CD14-positive monocyte (primary cell): ENCODE data around the gene CNNM2. TPM values are rescaled to one million over a fixed set of nuclear protein-coding genes. Genes with fewer than 3 reads are reported as not detected.
"Not testable (repeated sequence)": the region's sequence is repeated elsewhere in the genome, so short reads cannot be mapped to it uniquely, and the experiment has no call there.

Experiments
- DNase-seq, 3 donors: peaks; one replicate each; pipeline ENCODE4 v3.0.0-alpha.2; 2011 to 2022
- H2AFZ ChIP-seq: 2 replicates; pipeline ENCODE4 v1.6.0; 2012; ENCODE audit warnings: mild to moderate bottlenecking, low read depth, low read length, inconsistent platforms; ENCODE audit not compliant: insufficient read depth, poor library complexity, severe bottlenecking
- H3K27ac ChIP-seq, 2 donors: 1 replicate in 1 of 2; 2 replicates in 1 of 2; pipeline ENCODE4 v1.5.1; 2012 to 2013; ENCODE audit warnings: low read length in 2 of 2, control low read depth in 1 of 2, inconsistent platforms in 1 of 2, low read depth in 1 of 2, mild to moderate bottlenecking in 1 of 2
- H3K27me3 ChIP-seq, 2 donors: one replicate each; pipeline versions ENCODE4 v1.6.0 to v1.6.1; 2011 to 2013; ENCODE audit warnings: low read length in 2 of 2; ENCODE audit not compliant: control insufficient read depth in 2 of 2, insufficient read depth in 2 of 2
- H3K36me3 ChIP-seq, 2 donors: replicated peaks in 1 of 2; 1 replicate in 1 of 2; 2 replicates in 1 of 2; pipeline versions ENCODE4 v1.5.1 to v1.6.1; 2012 to 2013; ENCODE audit warnings: low read length in 2 of 2, control low read depth in 1 of 2, inconsistent platforms in 1 of 2, mild to moderate bottlenecking in 1 of 2; ENCODE audit not compliant: insufficient read depth in 2 of 2, control insufficient read depth in 1 of 2
- H3K4me1 ChIP-seq, 2 donors: 1 replicate in 1 of 2; 2 replicates in 1 of 2; pipeline versions ENCODE4 v1.5.1 to v1.6.1; 2012 to 2013; ENCODE audit warnings: low read length in 2 of 2, control low read depth in 1 of 2, inconsistent platforms in 1 of 2, mild to moderate bottlenecking in 1 of 2, moderate library complexity in 1 of 2; ENCODE audit not compliant: insufficient read depth in 2 of 2, control insufficient read depth in 1 of 2
- H3K4me2 ChIP-seq: replicated peaks from 2 replicates; pipeline ENCODE3; 2012; ENCODE audit warnings: low read length, moderate library complexity, mild to moderate bottlenecking; ENCODE audit not compliant: poor library complexity, severe bottlenecking; ENCODE audit errors: extremely low read depth
- H3K4me3 ChIP-seq, 3 experiments: fragments of 200-600 bp in 1 of 3; sonication (generic) in 1 of 3; replicated peaks in 1 of 3; 1 replicate in 2 of 3; 2 replicates in 1 of 3; pipeline ENCODE4 v1.5.1; 2011 to 2013; ENCODE audit warnings: low read length in 3 of 3, mild to moderate bottlenecking in 3 of 3, control low read depth in 2 of 3, low read depth in 2 of 3, inconsistent platforms in 1 of 3, moderate library complexity in 1 of 3
- H3K79me2 ChIP-seq: 2 replicates; pipeline ENCODE4 v1.6.0; 2012; ENCODE audit warnings: mild to moderate bottlenecking, control low read depth, inconsistent platforms, low read length, moderate library complexity; ENCODE audit not compliant: insufficient read depth
- H3K9ac ChIP-seq: 2 replicates; pipeline ENCODE4 v1.6.0; 2017; ENCODE audit warnings: low read length, mild to moderate bottlenecking; ENCODE audit not compliant: insufficient read depth, poor library complexity, severe bottlenecking
- H3K9me3 ChIP-seq, 2 donors: replicated peaks in 1 of 2; 1 replicate in 1 of 2; 2 replicates in 1 of 2; pipeline versions ENCODE4 v1.5.1 to v1.6.1; 2012 to 2013; ENCODE audit warnings: low read length in 2 of 2, control low read depth in 1 of 2; ENCODE audit not compliant: control insufficient read depth in 1 of 2, insufficient read depth in 1 of 2
- H4K20me1 ChIP-seq: 2 replicates; pipeline ENCODE4 v1.6.0; 2012; ENCODE audit warnings: mild to moderate bottlenecking, low read length, control low read depth, moderate library complexity; ENCODE audit not compliant: insufficient read depth
- H3K27ac Mint-ChIP-seq, 7 donors: one replicate each; pipeline ENCODE4 v1.8.0; 2020; ENCODE audit warnings: mild to moderate bottlenecking in 7 of 7, mixed read lengths in 7 of 7, moderate library complexity in 6 of 7, inconsistent platforms in 2 of 7
- H3K27me3 Mint-ChIP-seq, 3 donors: one replicate each; pipeline ENCODE4 v1.8.0; 2021 to 2022; ENCODE audit warnings: low read depth in 3 of 3, mild to moderate bottlenecking in 3 of 3, mixed read lengths in 3 of 3, moderate library complexity in 3 of 3, inconsistent platforms in 1 of 3
- H3K36me3 Mint-ChIP-seq, 2 donors: one replicate each; pipeline ENCODE4 v1.8.0; 2020; ENCODE audit warnings: mixed read lengths in 2 of 2, inconsistent platforms in 1 of 2, mild to moderate bottlenecking in 1 of 2
- H3K4me1 Mint-ChIP-seq: one replicate; pipeline ENCODE4 v1.8.0; 2020; ENCODE audit warnings: mild to moderate bottlenecking, mixed read lengths
- H3K4me3 Mint-ChIP-seq, 2 donors: one replicate each; pipeline ENCODE4 v1.8.0; 2020; ENCODE audit warnings: mild to moderate bottlenecking in 2 of 2, mixed read lengths in 2 of 2, moderate library complexity in 1 of 2
- H3K9me3 Mint-ChIP-seq, 7 donors: one replicate each; pipeline ENCODE4 v1.8.0; 2020 to 2022; ENCODE audit warnings: mixed read lengths in 7 of 7, mild to moderate bottlenecking in 6 of 7, moderate library complexity in 6 of 7, inconsistent platforms in 2 of 7
- CTCF ChIP-seq: fragments of 200-600 bp; IDR thresholded peaks from one replicate; pipeline ENCODE4 v1.8.0; 2022; ENCODE audit warnings: antibody characterized with exemption, mild to moderate bottlenecking
- WGBS: methylation state at CpG from one replicate; pipeline ENCODE4 v1.1.5; 2013; ENCODE audit warnings: missing lambda C conversion rate; ENCODE audit not compliant: insufficient coverage; 5-methylcytosine and 5-hydroxymethylcytosine counted together
- intact Hi-C, 2 donors: fragments of 100-400 bp; cut with micrococcal nuclease; formaldehyde crosslinking; loops; one replicate each; pipeline versions ENCODE4 v1.15.0 to v1.15.1; 2023
- polyA plus RNA-seq, 3 donors: library from polyadenylated mRNA; depleted of rRNA in 1 of 3; unstranded in 2 of 3; stranded (reverse) in 1 of 3; fragments of 300-500 nt in 2 of 3; fragments of >200 nt in 1 of 3; fragmentation: Illumina TruSeq in 2 of 3; gene quantifications; 1 replicate in 2 of 3; 2 replicates in 1 of 3; pipeline ENCODE4 v1.2.3, GENCODE V29; 2012 to 2021

CNNM2 gene
- polyA plus RNA-seq, 3 donors, result 1.6 to 3.8 (median 2.2) TPM

GRCh38 chr10:102997998-102998397 lies 79.9 kb downstream of the CNNM2 start:
- H3K9me3 Mint-ChIP-seq, result peaks cover 0 to 3% (median 2%) of the 10 kb centered on the region in 7 donors
- intact Hi-C loops, result no loop called here
- Histone ChIP-seq H3K9me3 (no peaks in the 10 kb centered on the region), H3K4me1 (no peaks in the 10 kb centered on the region), H3K79me2 (no peaks in the 10 kb centered on the region), H3K4me2 (no peak overlapping the region), H3K4me3 (no peak overlapping the region), H3K27me3 (no peaks in the 10 kb centered on the region), H3K36me3 (no peaks in the 10 kb centered on the region), H2AFZ (no peak overlapping the region), H4K20me1 (no peaks in the 10 kb centered on the region), H3K9ac (no peak overlapping the region), H3K27ac (no peak overlapping the region)
- H3K4me1 Mint-ChIP-seq, result no peaks in the 10 kb centered on the region
- H3K36me3 Mint-ChIP-seq, result no peaks in the 10 kb centered on the region
- no peak overlapping the region for H3K4me3 Mint-ChIP-seq
- H3K27ac Mint-ChIP-seq, result no peak overlapping the region
- TF ChIP-seq CTCF, result no peak
- WGBS, result no CpG with 5 or more reads among the region's 1 CpG
- H3K27me3 Mint-ChIP-seq, result peaks cover 1 to 4% (median 1%) of the 10 kb centered on the region in 3 donors
- DNase-seq, result no peak

DNA sequence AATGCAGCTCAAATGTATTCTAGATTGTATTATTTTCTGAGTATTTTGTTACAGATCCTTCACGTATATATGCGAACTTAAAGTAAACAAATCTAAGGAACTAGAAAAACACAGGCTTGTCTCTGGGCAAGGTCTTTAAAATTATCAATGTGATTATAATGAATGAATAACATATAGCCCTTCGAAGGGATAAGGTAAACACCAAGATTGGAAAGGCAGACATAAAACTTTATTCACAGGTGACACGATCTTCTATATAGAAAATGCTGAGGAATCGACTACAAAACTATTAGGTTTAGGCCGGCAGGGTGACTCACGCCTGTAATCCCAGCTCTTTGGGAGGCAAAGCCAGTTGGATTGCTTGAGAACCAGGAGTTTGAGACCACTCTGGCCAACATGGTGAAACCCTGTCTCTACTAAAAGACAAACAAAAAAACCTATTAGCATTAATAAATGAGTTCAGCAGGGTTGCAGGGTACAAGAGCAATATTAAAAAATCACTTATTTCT lies 80.4 kb downstream of the CNNM2 start:
- Histone ChIP-seq H3K79me2 (no peaks in the 10 kb centered on the region), H3K4me3 (no peak overlapping the region), H3K4me1 (no peaks in the 10 kb centered on the region), H3K27ac (no peak overlapping the region), H3K27me3 (no peaks in the 10 kb centered on the region), H3K4me2 (no peak overlapping the region), H4K20me1 (no peaks in the 10 kb centered on the region), H3K9ac (no peak overlapping the region), H3K9me3 (no peaks in the 10 kb centered on the region), H2AFZ (no peak overlapping the region), H3K36me3 (no peaks in the 10 kb centered on the region)
- H3K9me3 Mint-ChIP-seq, result peaks cover 0 to 3% (median 2%) of the 10 kb centered on the region in 7 donors
- no peak overlapping the region for H3K27ac Mint-ChIP-seq
- H3K4me1 Mint-ChIP-seq, result no peaks in the 10 kb centered on the region
- intact Hi-C loops, result no loop called here
- WGBS, result no CpG with 5 or more reads among the region's 7 CpGs
- peaks cover 0 to 4% (median 1%) of the 10 kb centered on the region in 3 donors for H3K27me3 Mint-ChIP-seq
- DNase-seq, result no peak
- no peaks in the 10 kb centered on the region for H3K36me3 Mint-ChIP-seq
- no peak for TF ChIP-seq CTCF
- H3K4me3 Mint-ChIP-seq, result no peak overlapping the region

- H3K4me1 Mint-ChIP-seq, H4K20me1 ChIP-seq, H3K9ac ChIP-seq, H3K27ac ChIP-seq, H3K4me2 ChIP-seq, H3K27me3 ChIP-seq, intact Hi-C loops, H3K9me3 Mint-ChIP-seq, H3K27me3 Mint-ChIP-seq, H3K4me3 Mint-ChIP-seq, DNase-seq, H3K4me3 ChIP-seq, H3K9me3 ChIP-seq, H3K79me2 ChIP-seq, H2AFZ ChIP-seq, H3K36me3 Mint-ChIP-seq, H3K27ac Mint-ChIP-seq, H3K36me3 ChIP-seq, H3K4me1 ChIP-seq: not testable (repeated sequence)
- WGBS, result no CpG with 5 or more reads among the region's 7 CpGs
These were observed 82.0 kb downstream of the CNNM2 start for GRCh38 chr10:103000050-103000449.
